NCI-H2227 treated with DMSO at 0.1 percent for 48 hours (cell line): Measurements from ENCODE around the gene TMEM82.

ENCODE experiments used
- DNase-seq: peaks from one replicate; lab custom pipeline; 2025; lab: John Stamatoyannopoulos, UW

TMEM82 gene

DNA sequence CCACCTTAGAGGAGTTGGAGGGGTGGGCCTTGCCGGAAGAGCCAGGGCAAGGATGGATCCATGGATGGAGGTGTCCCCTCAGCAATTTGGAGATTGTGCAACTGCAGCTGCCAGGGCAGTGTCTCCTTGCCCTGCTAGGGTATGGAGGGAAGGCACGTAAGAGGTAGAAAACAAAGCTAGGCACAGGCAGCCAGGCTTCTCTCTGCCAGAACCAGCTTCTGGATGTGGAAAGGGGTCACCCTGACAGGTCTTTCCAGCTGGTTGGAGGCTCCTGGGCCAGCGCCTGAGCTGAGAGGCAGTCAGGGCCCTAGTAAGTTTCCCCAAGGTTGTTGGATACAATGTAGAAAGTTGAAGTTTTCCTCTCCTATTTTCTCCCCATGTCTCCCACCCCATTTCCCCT lies 21.4 kb upstream of the TMEM82 start:
- no peak for DNase-seq

DNA sequence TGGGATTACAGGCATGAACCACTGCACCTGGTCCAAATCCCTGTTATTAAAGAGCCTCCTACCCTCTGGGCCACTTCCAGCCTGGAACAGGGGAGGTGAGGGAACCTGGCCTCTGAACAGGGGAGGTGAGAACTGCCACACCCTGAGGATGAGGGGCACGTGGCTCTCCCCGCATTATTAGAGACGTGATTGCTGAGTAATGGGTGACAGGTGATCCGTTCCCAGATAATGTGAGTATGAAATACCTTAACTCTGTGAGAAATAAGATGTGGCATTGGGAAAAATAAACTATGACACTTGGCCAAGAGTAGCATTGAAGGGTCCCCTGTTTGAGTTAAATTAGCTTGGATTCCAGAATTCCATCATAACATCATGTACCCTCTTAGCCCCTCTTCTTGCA lies 19.9 kb upstream of the TMEM82 start:
- DNase-seq: no peak

DNA sequence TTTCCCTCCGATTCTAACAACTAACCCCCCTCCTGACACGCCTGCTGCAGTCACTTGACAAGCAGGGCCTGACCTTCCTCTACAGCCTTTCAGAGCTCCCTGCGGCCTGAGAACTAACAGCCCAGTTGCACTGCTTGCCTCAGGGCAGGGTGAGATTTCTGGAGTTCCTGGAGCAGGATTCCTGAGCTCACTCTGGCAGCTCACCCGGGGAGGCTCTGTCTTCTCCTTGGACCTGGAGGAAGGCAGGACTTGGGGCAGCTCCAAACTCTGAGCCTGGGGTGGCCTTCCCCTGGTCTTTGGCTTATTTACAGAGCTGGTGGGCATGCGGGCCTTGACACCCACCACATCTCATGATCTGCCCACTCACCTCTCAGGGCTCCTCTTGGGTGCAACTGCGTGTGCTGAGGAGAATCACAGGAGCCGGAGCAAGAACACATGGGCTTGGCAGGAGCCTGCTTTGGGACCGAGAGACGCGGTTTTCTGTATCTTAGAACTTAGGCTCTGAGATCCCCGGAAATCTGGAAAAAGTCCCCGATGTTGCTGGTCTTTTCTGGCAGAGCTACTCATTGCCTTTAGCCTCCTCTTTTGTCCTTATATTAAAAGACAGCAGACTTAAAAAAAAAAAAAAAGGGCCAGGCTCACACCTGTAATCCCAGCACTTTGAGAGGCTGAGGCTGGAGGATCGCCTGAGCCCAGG lies 19.3 kb upstream of the TMEM82 start:
- DNase-seq: no peak

DNA sequence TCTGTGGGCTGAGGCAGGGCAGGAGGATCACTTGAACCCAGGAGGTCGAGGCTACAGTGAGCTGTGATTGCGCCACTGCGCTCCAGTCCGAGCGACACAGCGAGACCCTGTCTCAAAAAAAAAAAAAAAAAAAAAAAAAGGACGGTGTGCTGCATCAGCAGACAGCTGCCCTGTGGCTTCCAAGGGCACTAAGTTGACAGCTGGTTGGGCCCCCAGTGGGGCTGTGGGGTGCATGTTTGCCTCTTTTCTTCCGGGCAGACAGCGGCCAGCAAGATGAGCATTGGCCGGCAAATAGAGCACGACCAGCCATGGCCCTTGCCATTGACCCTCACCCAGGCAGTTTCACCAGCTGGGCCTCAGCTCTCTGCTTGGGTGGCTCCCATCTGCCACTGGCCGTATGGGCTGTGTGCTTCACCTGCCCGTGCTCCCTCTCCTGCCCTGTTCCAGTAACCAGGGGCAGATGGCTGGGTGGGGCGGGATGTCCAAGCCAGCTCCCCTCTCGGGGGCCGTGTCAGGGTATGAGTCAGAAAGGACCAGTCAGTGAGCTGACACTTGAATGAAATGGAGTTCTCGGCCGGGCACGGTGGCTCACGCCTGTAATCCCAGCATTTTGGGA lies 18.6 kb upstream of the TMEM82 start:
- DNase-seq: no peak

DNA sequence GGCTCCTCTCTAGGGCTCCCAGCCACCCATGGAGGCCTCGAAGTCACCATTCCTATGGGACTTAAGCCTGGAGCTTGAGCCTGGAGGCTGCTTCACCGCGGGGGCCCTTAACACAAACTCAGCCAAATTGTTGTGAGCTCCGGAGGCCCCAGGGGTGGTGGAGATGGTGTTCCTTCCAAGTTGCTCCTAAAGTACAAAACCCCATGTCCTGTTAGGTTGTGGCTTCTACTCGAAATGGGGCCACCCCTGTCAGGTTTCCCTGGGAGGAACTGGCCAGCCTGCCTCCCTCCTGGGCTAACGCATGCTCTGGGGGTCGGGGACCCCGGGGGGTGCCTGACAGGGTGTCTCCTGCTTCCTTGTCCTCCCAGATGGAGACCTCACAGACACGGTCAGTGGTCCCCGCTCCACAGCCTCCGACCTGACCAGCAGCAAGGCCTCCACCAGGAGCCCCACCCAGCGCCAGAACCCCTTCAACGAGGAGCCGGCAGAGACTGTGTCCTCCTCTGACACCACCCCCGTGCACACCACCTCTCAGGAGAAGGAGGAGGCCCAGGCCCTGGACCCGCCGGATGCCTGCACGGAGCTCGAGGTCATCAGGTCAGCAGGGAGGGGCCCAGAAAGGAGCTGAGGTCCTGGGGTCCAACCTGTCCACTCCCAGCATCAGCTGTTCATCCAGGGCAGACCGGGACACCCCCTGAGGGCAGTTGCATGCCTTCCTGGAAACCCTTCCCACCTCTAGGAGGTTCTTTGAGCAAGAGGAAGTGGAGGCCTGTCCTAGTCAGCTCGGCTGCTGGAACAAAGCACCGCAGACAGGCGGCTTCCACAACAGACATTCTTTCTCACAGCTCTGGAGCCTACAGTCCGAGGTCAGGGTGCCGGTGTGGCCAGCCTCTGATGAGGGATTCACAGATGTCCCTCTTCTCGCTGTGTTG lies 17.1 kb upstream of the TMEM82 start:
- DNase-seq: no peak

DNA sequence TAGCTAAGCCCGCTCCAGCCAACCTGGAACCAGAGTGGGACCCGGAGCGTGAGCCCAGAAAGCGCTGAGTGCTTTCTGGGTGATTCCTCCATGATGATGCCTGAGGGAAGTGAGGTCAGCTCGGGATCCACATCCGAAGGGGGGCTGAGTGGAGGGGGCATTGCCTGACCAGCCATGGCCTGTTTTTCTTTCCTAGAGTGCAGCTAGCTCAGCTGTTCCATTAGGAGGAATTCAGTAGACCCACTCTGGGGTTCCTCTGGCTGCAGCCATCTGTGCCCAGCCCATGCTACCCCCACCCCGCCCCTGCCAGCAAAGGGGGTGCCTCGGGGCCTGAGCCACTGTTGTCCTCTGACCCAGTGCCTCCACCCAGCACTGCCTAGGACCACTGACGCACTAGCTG lies 15.8 kb upstream of the TMEM82 start:
- no peak for DNase-seq

DNA sequence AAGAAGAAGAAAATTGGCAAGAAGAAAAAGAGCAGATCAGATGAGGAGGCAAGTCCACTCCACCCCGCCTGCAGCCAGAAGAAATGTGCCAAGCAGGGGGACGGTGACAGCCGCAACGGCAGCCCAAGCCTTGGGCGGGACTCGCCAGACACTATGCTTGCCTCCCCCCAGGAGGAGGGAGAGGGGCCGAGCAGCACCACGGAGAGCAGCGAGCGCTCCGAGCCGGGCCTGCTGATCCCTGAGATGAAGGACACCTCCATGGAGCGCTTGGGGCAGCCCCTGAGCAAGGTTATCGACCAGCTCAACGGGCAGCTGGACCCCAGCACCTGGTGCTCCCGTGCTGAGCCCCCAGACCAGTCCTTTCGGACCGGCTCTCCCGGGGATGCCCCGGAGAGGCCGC lies 15.3 kb upstream of the TMEM82 start:
- DNase-seq: no peak

DNA sequence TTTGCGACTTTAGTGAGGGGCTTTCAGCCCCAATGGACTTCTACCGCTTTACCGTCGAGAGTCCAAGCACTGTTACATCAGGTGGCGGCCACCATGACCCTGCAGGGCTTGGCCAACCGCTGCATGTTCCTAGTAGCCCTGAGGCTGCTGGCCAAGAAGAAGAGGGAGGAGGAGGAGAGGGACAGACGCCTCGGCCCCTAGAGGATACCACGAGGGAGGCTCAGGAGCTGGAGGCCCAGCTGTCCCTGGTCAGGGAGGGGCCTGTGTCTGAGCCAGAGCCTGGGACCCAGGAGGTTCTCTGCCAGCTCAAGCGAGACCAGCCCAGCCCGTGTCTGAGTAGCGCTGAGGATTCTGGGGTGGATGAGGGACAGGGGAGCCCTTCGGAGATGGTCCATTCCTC lies 14.9 kb upstream of the TMEM82 start:
- DNase-seq: no peak

DNA sequence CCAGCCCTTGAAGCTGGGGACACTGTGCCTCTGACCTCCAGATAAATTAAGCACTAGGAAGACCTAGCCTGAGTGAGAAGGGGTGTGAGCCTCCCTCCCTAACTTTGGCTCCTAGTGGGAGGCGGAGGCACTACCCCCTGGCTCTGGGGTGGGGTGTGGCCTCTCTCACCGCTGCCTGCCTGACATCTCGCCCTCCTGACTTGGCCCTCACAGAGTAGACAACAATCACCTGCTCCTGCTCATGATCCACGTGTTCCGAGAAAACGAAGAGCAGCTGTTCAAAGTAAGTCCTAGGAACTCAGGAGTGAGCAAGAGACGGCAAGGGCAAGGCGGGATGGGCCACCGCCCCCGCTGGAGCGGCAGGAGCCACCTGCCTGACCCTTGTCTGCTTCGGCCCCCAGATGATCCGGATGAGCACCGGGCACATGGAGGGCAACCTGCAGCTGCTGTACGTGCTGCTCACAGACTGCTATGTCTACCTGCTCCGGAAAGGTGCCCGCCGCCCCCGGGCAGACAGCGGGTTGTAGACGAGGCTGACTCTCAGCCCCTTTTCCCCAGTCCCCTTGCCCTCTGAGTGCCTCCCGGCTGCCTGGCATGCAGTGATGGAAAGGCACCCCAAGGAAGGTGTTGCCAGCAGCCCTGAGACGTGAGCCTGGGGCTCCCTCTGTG lies 14.3 kb upstream of the TMEM82 start:
- no peak for DNase-seq

DNA sequence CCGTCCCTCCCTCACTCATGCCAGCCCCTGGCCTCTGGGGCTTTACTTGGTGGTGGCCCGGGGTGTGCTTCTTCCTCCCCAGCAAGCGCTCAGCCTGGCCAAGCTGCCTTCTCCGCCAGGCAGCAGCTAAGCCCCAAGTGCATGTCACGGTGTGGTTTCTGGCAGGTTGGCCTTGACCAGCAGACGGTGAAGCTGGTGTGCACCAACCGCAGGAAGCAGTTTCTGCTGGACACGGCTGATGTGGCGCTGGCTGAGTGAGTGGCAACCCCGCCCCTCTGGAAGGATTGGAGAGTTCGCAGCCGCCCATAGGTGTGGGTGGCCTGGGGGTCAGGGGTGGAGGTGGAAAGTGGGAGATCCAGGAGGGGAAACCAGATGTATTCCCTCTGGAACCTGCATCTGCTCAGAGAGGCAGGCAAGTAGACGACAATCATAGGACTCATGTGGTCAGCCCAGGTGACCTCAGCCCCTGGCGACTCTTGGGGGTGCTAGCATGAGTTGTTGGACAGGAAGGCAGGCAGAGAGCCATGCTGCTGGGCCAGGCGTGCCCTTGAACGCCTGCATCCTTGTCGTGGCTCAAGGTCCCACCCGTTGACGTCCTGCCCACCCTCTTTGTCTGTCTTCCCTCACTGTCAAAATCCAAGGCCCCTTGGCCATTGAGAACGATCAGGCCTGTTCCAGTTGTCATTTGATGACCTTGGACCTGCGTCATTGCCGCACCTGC lies 13.2 kb upstream of the TMEM82 start:
- no peak for DNase-seq

DNA sequence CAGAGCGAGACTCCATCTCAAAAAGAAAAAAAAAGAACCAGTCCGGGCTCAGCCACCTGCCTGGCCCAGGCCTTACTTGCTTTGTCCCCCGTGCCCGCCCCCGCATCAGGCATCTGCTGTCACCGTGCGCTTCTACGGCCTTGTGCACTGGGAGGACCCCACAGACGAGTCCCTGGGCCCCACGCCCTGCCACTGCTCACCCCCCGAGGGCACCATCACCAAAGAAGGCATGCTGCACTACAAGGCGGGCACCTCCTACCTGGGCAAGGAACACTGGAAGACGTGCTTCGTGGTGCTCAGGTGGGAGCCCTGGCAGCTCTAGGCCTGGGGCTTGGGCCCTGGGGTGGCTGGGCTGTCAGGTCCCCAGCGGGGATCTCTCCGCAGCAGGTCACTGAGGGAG lies 11.9 kb upstream of the TMEM82 start:
- no peak for DNase-seq

DNA sequence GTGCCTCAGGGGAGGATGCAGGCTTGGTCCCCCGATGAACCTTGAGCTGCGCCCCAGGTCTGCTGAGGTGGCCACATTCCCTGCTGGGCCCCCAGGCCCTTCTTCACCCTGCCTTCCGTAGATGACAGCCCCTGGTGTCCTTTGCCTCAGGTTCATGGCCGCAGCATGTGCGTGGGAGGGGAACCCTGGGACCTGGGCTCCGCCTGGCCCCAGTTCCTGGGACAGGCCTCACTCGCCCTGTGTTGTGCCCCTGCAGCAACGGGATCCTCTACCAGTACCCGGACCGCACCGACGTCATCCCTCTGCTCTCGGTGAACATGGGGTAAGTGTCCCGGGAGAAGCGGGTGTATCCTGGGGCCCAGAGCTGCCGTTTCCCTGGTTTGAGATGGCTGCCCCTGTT lies 11.4 kb upstream of the TMEM82 start:
- no peak for DNase-seq

DNA sequence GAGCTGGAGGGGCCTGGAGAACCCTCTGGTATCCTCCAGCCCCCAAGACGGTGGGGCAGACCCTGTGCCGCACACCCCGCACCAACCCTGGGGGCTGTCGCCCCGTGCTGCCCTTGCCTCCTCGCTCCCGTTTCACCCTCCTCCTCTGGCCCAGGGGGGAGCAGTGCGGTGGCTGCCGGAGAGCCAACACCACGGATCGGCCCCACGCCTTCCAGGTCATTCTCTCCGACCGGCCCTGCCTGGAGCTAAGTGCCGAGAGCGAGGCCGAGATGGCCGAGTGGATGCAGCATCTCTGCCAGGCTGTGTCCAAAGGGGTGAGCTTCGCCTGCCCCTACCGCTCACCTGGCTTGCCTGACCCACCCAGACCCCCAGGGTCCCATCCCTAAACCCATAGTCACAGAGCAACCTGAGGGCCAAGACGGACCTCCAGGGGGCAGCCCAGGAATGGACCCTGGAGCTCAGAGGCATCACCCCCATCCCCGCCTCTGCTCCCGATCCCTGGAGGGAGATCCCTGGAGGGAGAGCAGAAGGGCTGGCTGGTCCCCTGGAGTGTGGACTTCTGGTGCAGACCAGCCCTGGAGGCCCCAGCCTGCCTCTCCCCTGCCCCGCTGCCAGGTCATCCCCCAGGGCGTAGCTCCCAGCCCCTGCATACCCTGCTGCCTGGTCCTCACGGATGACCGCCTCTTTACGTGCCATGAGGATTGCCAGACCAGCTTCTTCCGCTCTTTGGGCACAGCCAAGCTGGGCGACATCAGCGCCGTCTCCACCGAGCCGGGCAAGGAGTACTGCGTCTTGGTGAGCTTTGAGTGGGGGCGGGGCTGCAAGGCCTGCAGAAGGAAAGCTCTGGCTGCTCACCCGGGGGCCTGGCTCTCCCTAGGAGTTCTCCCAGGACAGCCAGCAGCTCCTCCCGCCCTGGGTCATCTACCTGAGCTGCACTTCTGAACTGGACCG lies 10.3 kb upstream of the TMEM82 start:
- DNase-seq: no peak

DNA sequence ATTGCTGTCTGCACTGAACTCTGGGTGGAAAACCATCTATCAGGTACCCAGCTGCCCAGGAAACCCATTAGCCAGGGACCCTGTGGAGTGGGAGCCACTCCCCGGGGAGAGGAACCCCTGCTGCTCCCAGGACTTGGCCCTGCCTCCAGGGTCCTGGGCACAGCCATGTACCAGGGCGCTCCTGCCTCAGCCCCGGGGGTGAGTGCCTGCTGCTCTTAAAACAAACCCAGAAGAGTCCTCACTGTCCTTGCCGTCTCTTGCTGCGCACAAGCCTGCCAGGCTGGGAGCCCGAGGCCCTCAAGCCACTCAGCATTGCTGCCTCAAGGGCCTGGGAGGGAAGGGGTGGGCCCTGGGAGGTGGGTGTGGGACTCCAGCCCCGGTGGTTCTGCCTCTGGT lies 9.6 kb upstream of the TMEM82 start:
- DNase-seq: no peak

DNA sequence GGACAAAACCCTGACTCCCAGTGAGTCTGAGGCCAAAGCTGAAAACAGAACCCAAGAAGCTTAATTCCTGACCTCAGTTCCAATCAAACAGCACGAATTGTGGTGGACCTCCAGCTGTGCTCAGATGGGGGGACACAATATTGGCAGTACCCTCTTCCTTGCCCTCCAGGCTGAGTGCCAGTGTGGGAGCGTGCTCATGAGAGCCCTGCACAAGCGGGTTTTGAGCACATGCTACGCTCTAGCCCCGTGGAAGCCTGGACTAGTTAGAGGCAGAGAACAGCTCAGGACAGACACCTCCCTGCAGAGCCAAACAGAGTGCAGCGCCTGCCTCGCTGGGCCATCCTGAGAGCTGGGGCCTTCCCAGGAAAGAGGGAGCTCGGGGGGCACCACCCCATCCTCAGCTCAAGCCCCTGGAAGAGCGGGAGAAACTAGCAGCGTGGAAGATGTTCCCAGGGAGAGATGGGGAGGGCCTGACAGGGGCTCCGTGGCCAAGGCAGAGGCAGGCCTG lies 9.0 kb upstream of the TMEM82 start:
- no peak for DNase-seq

DNA sequence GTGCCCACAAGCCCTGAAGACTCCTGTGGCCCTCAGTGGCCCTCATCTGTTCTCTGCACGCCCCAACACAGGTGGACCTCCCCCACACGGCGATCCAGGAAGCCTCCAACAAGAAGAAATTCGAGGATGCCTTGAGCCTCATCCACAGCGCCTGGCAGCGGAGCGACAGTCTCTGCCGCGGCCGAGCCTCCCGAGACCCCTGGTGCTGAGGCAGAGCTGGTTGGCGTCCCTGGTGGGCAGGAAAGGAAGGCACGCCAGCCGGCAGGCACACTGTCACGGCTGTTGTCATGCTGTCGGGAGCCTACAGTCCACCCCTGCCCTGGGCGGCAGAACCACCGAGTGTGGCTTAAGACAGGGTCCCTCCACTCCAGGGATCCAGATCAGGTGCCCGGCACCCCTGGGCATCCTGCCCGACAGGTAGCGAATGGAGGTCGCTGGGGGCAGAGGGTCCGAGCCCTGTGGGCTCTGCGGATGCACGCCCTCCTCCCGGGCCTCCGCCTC lies 8.5 kb upstream of the TMEM82 start:
- no peak for DNase-seq

DNA sequence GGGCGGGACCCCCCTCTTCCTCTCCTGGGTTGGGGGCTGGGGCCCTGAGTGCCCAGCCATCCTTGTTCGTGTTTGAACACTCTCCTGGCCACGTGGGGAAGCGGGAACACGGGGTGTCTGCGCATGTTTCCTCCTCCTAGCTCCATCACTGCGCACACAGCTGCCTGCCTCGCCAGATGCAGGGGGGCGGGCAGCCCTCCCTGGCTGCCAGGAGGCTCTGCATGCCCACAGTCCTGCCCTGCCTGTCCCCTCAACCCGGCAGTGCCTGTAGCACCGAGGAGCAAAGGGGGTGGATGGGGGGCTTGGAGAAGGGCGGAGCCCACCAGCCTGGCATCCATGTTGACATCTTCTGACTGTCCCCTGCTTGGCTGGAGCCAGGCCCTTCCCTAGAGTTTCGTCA lies 8.0 kb upstream of the TMEM82 start:
- DNase-seq: no peak

DNA sequence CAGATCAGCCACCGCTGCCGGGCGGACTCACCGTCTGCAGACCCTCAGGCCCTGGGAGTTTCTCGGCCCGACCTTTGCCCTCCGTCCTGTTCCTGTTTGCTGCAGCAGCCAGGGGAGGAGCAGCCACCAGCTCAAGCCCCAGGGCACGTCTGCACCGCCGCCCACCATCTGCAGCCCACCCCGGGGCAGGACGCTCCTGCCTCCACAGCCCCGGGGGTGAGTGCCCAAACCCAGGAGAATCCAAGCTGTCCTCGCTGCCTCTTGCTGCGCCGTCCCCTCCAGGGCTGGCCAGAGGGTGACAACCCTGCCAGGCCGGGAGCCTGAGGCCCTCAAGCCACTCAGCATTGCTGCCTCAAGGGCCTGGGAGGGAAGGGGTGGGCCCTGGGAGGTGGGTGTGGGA lies 7.4 kb upstream of the TMEM82 start:
- DNase-seq: no peak

DNA sequence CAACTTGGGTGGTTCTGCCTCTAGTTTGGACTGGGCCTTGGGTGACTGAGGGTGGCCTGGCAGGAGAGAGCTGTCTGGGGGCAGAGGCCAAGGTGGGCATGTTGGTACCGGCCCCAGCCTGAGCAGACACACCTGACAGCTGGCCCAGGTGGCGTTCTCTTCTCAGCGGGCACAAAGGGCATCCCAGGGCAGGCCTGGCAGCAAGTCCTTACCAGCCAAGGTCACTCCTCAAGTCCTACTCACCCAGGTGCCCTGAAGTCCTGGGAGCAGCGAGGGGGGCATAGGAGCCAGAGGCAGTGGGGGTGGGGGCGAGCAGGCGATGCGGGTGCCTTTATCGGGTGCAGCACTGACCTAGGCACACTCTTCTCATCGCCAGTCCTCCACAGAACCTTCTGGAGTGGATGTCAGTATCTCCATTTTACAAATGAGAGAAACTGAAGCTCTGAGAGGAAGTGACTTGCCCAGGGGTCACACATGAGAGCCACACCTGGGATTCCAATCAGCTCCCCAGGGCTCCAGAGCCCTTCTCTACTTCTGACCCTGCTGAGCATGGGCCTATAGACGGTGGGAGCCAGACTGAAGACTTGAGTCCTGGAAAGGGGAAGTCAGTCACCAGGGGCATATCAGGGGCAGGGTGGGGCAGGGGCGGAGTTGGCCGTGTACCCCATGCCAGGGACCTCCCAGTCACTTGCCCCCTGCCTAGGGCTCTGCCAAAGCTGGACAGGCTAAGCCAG lies 6.8 kb upstream of the TMEM82 start:
- no peak for DNase-seq
